ENCODE results near the gene CDH4. TPM values are rescaled to one million over a fixed set of nuclear protein-coding genes. Genes with fewer than 3 reads are reported as not detected.

CDH4 gene
- total and polyA plus RNA-seq, 2 of the 4 experiments (the other 2 are of a cell fraction) = 1.6 to 3.5 TPM

DNA sequence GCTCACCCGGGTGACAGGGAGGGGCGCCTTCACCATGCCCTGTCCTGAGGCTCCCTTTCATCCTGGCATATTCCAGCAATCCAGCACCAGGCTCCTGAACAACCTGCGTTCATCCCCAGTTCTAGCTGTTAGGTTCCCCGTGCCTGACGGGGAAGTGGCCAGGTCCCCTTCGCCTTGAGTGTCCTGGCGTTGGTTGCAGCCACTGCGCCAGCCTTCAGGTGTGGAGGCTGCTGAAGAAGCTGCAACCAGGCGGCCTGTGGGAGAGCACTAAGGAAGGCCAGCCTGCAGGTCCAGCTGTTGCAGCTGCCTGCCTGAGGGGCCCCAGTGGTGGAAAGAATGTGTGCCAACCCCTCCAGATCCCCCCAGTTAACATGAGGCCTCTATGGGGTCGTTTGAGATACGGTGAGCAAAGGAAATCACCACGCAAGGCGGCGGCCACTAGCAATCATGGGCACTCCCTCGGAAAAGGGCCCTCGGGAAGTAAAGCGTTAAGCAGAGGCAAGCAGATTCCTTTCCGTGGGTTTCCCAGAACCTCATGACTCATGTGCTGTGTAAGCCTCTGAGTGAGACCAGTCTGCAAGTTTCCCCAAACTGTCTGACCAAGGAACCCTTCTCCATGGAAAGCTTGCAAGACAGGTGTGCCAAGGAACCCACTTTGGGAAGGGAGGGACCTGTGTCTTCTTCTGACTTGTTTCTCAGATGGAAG, 492.8 kb downstream of the CDH4 start:
- H3K27ac ChIP-seq (ENCODE audit: insufficient read depth, low read length) = no peak overlapping the region
- intact Hi-C loops (cut with micrococcal nuclease) = loop anchor here (5.0 kb wide), 1 partner anchor 142 kb away; no protein-coding TSS in a partner anchor
- no peaks in the 10 kb centered on the region for H4K20me1 ChIP-seq (ENCODE audit: insufficient read depth, low read length)
- POLR2A ChIA-PET (ENCODE audit: unreplicated experiment) = no interaction called here
- in situ Hi-C loops (cut with MboI; ENCODE audit: low sequenced_read_pairs) = no loop called here
- peak overlapping the region; percentile 10 for H2AFZ ChIP-seq (replicated peaks; ENCODE audit: low read length, poor library complexity)
- H2AK5ac ChIP-seq (ENCODE audit: low read depth, low read length) = no peak overlapping the region
- no peaks in the 10 kb centered on the region; the same call in 1 of the 2 replicates for H3K4me1 ChIP-seq (ENCODE audit: control insufficient read depth, insufficient read depth, low read length)
- H3K56ac ChIP-seq (ENCODE audit: extremely low read depth, insufficient read depth, low read length) = no peak overlapping the region
- 72% methylated on average over 13 of the region's 18 CpGs; no CpG with 5 or more reads in 1 of the 2 experiments for WGBS, 2 experiments (ENCODE audit: extremely low coverage in 2 of 2, insufficient read length in 1 of 2)
- H3K9me1 ChIP-seq (ENCODE audit: insufficient read depth, low read length) = no peaks in the 10 kb centered on the region
- H3K27me3 ChIP-seq (ENCODE audit: control insufficient read depth, insufficient read depth, low read length) = no peaks in the 10 kb centered on the region; the same call in 1 of the 2 replicates
- DNase-seq (peak; percentile 73), ATAC-seq (ENCODE audit: low read depth) (peak; percentile 64)
- H3K23ac ChIP-seq (ENCODE audit: low read depth, low read length) = no peak overlapping the region
- H3K4ac ChIP-seq (ENCODE audit: low read depth, low read length) = no peak overlapping the region
- H2BK5ac ChIP-seq (ENCODE audit: low read depth, low read length, poor library complexity, severe bottlenecking) = no peak overlapping the region
- no peak overlapping the region for H2AK9ac ChIP-seq (replicated peaks; ENCODE audit: low read depth, low read length, poor library complexity)
- H2BK120ac ChIP-seq (ENCODE audit: low read depth, low read length) = no peak overlapping the region
- no peak overlapping the region for H2BK15ac ChIP-seq (ENCODE audit: low read depth, low read length)
- H3K4me3 ChIP-seq (ENCODE audit: insufficient read depth, low read depth, low read length) = no peak overlapping the region
- H3K4me2 ChIP-seq (ENCODE audit: low read depth, low read length) = no peak overlapping the region
- no TSS peak for BruUV-seq (replicated peaks)
- TF ChIP-seq CEBPB (IDR thresholded peaks at IDR 0.05; ENCODE audit: low read depth, low read length) = no peak
- TF ChIP-seq RAD21 (IDR thresholded peaks at IDR 0.05; ENCODE audit: low read length) = no peak
- no peak for TF ChIP-seq MAZ (IDR thresholded peaks at IDR 0.05; ENCODE audit: borderline replicate concordance, low read depth, low read length)
- TF ChIP-seq, protein P1, sequence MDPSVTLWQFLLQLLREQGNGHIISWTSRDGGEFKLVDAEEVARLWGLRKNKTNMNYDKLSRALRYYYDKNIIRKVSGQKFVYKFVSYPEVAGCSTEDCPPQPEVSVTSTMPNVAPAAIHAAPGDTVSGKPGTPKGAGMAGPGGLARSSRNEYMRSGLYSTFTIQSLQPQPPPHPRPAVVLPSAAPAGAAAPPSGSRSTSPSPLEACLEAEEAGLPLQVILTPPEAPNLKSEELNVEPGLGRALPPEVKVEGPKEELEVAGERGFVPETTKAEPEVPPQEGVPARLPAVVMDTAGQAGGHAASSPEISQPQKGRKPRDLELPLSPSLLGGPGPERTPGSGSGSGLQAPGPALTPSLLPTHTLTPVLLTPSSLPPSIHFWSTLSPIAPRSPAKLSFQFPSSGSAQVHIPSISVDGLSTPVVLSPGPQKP (IDR thresholded peaks at IDR 0.05; ENCODE audit: borderline replicate concordance, low read depth, low read length) = no peak
- no peak for TF ChIP-seq MAFK (IDR thresholded peaks at IDR 0.05; ENCODE audit: low read depth, low read length)
- no peak for TF ChIP-seq NFE2L2 (IDR thresholded peaks at IDR 0.05; ENCODE audit: low read depth, low read length)
- TF ChIP-seq BHLHE40 (IDR thresholded peaks at IDR 0.05; ENCODE audit: low read depth, low read length) = no peak
- no peak for TF ChIP-seq RFX5 (IDR thresholded peaks at IDR 0.05; ENCODE audit: low read depth, low read length)
- TF ChIP-seq POLR2A (IDR thresholded peaks at IDR 0.05; ENCODE audit: low read depth, low read length) = no peak
- TF ChIP-seq, protein P2, sequence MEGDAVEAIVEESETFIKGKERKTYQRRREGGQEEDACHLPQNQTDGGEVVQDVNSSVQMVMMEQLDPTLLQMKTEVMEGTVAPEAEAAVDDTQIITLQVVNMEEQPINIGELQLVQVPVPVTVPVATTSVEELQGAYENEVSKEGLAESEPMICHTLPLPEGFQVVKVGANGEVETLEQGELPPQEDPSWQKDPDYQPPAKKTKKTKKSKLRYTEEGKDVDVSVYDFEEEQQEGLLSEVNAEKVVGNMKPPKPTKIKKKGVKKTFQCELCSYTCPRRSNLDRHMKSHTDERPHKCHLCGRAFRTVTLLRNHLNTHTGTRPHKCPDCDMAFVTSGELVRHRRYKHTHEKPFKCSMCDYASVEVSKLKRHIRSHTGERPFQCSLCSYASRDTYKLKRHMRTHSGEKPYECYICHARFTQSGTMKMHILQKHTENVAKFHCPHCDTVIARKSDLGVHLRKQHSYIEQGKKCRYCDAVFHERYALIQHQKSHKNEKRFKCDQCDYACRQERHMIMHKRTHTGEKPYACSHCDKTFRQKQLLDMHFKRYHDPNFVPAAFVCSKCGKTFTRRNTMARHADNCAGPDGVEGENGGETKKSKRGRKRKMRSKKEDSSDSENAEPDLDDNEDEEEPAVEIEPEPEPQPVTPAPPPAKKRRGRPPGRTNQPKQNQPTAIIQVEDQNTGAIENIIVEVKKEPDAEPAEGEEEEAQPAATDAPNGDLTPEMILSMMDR (conservative IDR thresholded peaks at IDR 0.05; ENCODE audit: low read depth, low read length) = no peak
- TF ChIP-seq CHD1 (IDR thresholded peaks at IDR 0.05; ENCODE audit: low read depth, low read length) = no peak
- no peak for TF ChIP-seq RCOR1 (IDR thresholded peaks at IDR 0.05; ENCODE audit: insufficient replicate concordance, low read length)
- TF ChIP-seq, protein P3, sequence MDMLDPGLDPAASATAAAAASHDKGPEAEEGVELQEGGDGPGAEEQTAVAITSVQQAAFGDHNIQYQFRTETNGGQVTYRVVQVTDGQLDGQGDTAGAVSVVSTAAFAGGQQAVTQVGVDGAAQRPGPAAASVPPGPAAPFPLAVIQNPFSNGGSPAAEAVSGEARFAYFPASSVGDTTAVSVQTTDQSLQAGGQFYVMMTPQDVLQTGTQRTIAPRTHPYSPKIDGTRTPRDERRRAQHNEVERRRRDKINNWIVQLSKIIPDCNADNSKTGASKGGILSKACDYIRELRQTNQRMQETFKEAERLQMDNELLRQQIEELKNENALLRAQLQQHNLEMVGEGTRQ (IDR thresholded peaks at IDR 0.05; ENCODE audit: low read depth, low read length) = no peak
- no peak for TF ChIP-seq MXI1 (IDR thresholded peaks at IDR 0.05; ENCODE audit: borderline replicate concordance, low read depth, low read length)
- TF ChIP-seq FOS (IDR thresholded peaks at IDR 0.05; ENCODE audit: low read depth, low read length) = no peak
- no peak for TF ChIP-seq SMC3 (IDR thresholded peaks at IDR 0.05; ENCODE audit: low read depth, low read length)
- CTCF ChIA-PET = no interaction called here
- no peak overlapping the region for H3K9ac ChIP-seq (ENCODE audit: low read depth, low read length)
- H3K36me3 ChIP-seq (ENCODE audit: control insufficient read depth, insufficient read depth, low read length) = no peaks in the 10 kb centered on the region
- H3K18ac ChIP-seq (ENCODE audit: low read depth, low read length) = no peak overlapping the region
- H3K9me3 ChIP-seq (ENCODE audit: control insufficient read depth, insufficient read depth, low read length) = no peaks in the 10 kb centered on the region
- no peaks in the 10 kb centered on the region for H3K79me1 ChIP-seq (ENCODE audit: low read depth in 1 of 2, low read length in 2 of 2)
- H4K5ac ChIP-seq (ENCODE audit: low read depth, low read length) = no peak overlapping the region
- dilution Hi-C loops (cut with HindIII; ENCODE audit: low sequenced_read_pairs, unreplicated experiment) = no loop called here
- H4K91ac ChIP-seq (ENCODE audit: insufficient read depth, low read depth, low read length) = no peak overlapping the region
- no peak overlapping the region for H2BK20ac ChIP-seq (ENCODE audit: low read depth, low read length)
- no peak overlapping the region for H3K14ac ChIP-seq (replicated peaks; ENCODE audit: low read depth, low read length)
- H4K8ac ChIP-seq (ENCODE audit: low read depth in 2 of 2, low read length in 2 of 2) = no peak overlapping the region

All from IMR-90 (cell line).